HCT116 (cell line): ENCODE data around the gene SNRPA.

ENCODE experiments used
- ATF3 ChIP-seq: IDR thresholded peaks from 2 replicates; pipeline ENCODE4 v1.6.1; 2012
- CTCF ChIP-seq, 3 experiments: fragments of 200-600 bp in 1 of 3; sonication (generic) in 1 of 3; IDR thresholded peaks in 2 of 3; conservative IDR thresholded peaks in 1 of 3; 2 replicates each; pipeline ENCODE4 v1.5.1; 2012 to 2017; ENCODE audit warnings: low read depth in 2 of 3, low read length in 2 of 3, antibody characterized with exemption in 1 of 3, borderline replicate concordance in 1 of 3, control low read depth in 1 of 3, mild to moderate bottlenecking in 1 of 3, mixed read lengths in 1 of 3, mixed run types in 1 of 3, moderate library complexity in 1 of 3; ENCODE audit not compliant: insufficient read depth in 1 of 3
- EZH2 ChIP-seq: fragments of 200-600 bp; sonication (generic); IDR thresholded peaks from 2 replicates; pipeline ENCODE4 v1.6.1; 2017; ENCODE audit warnings: antibody characterized with exemption, mixed run types
- POLR2A ChIP-seq: IDR thresholded peaks from 2 replicates; pipeline ENCODE4 v1.7.0; 2011; ENCODE audit warnings: borderline replicate concordance; ENCODE audit not compliant: insufficient read depth, insufficient read length; ENCODE audit errors: extremely low read depth
- POLR2AphosphoS5 ChIP-seq: IDR thresholded peaks from 2 replicates; pipeline ENCODE4 v1.6.1; 2011; ENCODE audit warnings: mild to moderate bottlenecking, low read depth, low read length, moderate library complexity
- TCF7L2 ChIP-seq: IDR thresholded peaks from 2 replicates; pipeline ENCODE4 v1.7.0; 2011; ENCODE audit warnings: borderline replicate concordance, inconsistent platforms; ENCODE audit not compliant: insufficient read depth, insufficient read length; ENCODE audit errors: extremely low read depth

GRCh38 chr19:40716031-40716481, 34.9 kb upstream of the SNRPA start:
- TF ChIP-seq CTCF (IDR thresholded peaks at IDR 0.05 in 2 of 3, conservative IDR thresholded peaks at IDR 0.05 in 1 of 3; ENCODE audit: borderline replicate concordance in 1 of 3, insufficient read depth in 1 of 3, low read depth in 2 of 3, low read length in 2 of 3) (no peak), POLR2A (no peak), ATF3 (no peak), TCF7L2 (no peak), POLR2AphosphoS5 (no peak), EZH2 (no peak)
